ENCODE data around the gene GPR137B. TPM values are rescaled to one million over a fixed set of nuclear protein-coding genes. Genes with fewer than 3 reads are reported as not detected.
"Not testable (repeated sequence)": the region's sequence is repeated elsewhere in the genome, so short reads cannot be mapped to it uniquely, and the experiment has no call there.

The GPR137B gene
- total RNA-seq, 1 experiment from 2014 or later, result 11.1 TPM

DNA sequence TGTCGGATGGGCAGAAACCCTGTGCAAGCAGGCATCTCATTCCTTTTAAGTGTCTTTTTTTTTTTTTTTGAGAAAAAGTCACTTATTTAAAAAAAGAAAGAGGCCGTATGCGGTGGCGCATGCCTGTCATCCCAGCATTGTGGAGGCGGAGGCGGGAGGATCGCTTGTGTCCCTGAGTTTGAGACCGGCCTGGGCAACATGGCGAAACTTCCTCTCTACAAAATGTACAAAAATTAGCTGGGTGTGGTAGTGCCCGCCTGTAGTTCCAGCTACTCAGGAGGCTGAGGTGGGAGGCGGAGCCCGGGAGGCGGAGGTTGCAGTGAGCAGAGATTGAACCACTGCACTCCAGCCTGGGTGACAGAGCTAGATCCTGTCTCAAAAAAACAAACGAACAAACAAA is 1.7 kb downstream of the GPR137B start:
- DNase-seq (ENCODE audit: low read depth), result no peak

DNA sequence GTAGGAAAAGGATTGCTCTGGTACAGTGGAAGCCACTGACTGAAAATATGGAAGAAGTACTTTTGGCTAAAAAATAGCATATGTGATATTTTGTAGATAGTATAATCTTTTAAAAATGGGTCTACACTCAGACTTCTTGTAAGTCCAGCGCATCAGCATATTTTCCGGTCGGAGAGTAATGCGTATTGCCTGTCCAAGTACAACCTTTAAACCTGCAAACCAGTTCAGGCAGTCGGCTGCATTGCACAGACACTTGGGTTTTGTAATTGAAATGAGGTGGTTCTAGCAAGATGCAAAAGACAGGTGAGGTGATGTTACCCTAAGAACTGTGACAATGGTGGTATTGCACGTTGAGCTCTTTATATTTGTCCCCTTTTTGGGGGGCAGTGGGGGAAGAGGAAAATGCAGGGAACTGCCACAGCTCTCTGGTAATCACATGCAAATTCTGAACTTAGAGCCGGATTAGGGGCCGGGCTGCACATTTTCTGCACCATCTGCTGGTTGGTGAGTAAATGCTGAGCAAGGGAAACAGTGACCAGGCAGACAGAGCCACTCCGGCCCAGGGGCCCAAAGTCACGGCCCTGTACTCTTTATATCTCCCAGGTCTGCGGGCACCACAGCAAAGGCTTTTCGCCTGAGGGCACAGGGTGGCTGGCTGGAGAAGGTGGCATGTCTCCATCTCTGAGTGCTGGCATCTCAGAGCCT is 2.3 kb downstream of the GPR137B start:
- no peak for DNase-seq (ENCODE audit: low read depth)

- DNase-seq (ENCODE audit: low read depth), result no peak
Observed at GRCh38 chr1:236147068-236147467, 4.7 kb downstream of the GPR137B start.

GRCh38 chr1:236147521-236148469 is 5.5 kb downstream of the GPR137B start:
- no peak for DNase-seq (ENCODE audit: low read depth)

DNA sequence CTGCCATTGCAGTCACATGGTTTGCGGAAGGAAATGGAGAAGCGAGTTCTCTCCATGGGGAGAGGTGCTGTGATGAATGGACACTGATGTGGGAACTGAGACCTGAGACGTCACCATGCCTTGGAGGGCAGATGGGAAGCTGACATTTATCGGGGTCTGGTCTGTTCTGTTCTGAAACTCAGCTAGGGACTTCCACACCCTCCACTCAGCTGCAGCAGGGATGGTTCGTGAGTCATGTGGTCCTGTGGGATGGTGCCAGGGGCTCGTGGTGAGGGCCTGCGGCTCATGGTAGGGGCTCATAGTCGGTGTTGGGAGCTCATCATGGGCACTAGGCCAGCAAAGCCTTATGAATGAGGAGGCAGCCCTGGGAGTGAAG is 6.1 kb downstream of the GPR137B start:
- DNase-seq (ENCODE audit: low read depth), result no peak

GRCh38 chr1:236149003-236149595 is 6.8 kb downstream of the GPR137B start:
- DNase-seq (ENCODE audit: low read depth), result no peak

GRCh38 chr1:236149696-236150228 is 7.4 kb downstream of the GPR137B start:
- no peak for DNase-seq (ENCODE audit: low read depth)

- DNase-seq (ENCODE audit: low read depth), result no peak
Observed at GRCh38 chr1:236150311-236150955, 8.1 kb downstream of the GPR137B start.

GRCh38 chr1:236150986-236151385 is 8.6 kb downstream of the GPR137B start:
- DNase-seq (ENCODE audit: low read depth), result no peak

GRCh38 chr1:236151739-236152424 is 9.5 kb downstream of the GPR137B start:
- DNase-seq (ENCODE audit: low read depth), result no peak

DNA sequence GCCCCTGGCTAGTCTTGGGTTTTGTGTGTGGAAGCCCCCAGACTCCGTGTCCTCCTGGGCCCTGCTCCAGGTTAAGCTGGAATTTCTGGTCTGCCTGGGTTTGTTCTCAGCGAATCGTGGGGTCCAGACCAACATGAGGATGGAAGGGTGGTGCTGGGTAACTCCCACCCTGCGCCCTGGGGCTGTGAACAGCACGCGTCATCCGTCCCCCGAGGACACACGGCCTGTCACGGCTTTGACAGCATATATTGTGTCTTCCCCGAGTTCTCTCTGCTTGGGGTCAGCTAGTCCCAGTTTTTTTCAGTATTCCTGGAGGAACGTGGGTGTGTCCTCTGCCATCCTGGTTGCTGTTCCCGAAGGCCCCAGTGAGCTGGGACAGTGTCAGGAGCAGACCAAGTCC is 11.8 kb downstream of the GPR137B start:
- DNase-seq (ENCODE audit: low read depth), result no peak

DNA sequence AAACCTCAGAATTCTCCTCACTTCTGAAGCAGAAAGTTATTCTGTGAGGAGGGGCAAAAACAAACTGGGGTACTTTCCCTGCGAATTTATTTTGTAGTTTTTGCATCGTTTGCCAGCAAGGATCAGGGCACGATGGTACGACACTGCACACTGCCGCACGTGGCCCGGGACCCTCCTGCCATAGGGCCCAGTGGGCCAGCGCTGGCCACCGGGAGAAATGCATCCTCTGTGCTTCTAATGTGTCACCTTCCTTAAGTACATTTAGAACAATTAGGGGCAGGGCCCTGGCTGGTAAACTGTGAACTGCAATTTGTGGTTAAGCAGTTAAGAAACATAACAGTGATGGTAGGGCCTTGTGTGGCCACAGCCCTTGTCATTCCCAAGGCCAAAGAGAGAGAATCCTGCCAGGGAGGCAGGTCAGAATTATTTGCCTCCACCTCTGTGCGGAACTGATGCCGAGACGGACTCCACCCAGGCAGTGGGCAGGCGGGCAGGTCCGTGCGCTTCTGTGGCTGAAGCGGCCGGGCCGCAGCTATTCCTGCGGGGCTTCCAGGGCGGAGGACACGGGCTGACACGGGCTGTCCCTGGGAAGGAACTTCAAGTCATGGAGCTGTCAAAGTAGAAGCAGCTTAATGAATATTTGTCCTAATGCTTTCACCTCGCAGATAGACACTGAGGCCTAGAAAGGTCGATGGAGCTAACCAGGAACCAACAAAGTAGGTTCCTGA is 12.5 kb downstream of the GPR137B start:
- DNase-seq (ENCODE audit: low read depth), result no peak

- no peak for DNase-seq (ENCODE audit: low read depth)
Observed at GRCh38 chr1:236155399-236155767, 13.0 kb downstream of the GPR137B start.

DNA sequence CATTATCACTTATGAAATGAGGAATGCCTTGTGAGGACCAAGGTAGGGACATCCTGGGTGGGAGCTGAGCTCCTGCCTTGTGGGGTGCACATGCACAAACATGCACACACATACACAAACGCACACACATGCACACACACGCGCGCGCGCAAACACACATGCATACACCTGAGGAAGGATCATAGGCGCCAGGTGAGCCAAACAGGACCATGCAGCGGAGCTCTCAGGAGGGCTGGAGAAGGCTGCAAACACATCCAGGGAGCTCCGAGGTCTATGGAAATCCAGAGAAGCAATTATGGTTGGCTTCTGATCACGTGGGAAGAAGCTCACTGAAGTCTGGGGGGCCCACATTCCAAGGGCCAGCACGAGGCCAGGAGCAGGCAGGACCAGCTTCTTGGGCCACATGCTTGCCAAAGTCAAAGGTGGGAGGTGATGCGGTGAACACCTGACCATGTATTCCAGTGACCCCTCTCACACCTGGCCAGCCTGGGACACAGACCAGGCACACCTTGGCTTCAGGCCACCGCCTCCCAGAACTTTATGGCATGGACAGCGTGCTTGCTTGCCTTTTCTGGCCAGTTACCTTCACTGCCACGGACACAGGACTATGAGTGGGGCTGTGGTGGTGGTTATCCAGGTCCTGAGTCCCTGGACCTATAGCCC is 13.6 kb downstream of the GPR137B start:
- DNase-seq (ENCODE audit: low read depth), result no peak

- DNase-seq (ENCODE audit: low read depth), result no peak
Observed at GRCh38 chr1:236156512-236157208, 14.3 kb downstream of the GPR137B start.

- DNase-seq (ENCODE audit: low read depth), result not testable (repeated sequence)
Observed at GRCh38 chr1:236158072-236158471, 15.7 kb downstream of the GPR137B start.

DNA sequence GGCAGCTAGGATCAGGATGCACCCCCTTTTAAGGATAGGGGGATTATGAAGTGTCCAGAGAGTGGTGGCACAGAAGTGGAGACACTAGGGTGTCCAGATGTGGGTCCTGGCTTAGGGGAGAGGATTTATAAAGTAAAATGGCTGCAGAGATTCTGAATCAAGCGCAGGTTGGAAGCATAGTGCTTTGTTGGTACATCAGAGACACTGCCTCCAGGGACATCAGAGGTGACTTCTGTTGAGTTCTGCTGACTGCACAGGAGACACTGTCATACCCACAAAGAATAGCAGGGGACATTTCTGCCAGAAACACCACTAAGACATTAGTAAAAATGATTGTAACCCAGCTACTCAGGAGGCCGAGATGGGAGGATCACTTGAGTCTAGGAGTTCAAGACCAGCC is 16.4 kb downstream of the GPR137B start:
- DNase-seq (ENCODE audit: low read depth), result no peak

DNA sequence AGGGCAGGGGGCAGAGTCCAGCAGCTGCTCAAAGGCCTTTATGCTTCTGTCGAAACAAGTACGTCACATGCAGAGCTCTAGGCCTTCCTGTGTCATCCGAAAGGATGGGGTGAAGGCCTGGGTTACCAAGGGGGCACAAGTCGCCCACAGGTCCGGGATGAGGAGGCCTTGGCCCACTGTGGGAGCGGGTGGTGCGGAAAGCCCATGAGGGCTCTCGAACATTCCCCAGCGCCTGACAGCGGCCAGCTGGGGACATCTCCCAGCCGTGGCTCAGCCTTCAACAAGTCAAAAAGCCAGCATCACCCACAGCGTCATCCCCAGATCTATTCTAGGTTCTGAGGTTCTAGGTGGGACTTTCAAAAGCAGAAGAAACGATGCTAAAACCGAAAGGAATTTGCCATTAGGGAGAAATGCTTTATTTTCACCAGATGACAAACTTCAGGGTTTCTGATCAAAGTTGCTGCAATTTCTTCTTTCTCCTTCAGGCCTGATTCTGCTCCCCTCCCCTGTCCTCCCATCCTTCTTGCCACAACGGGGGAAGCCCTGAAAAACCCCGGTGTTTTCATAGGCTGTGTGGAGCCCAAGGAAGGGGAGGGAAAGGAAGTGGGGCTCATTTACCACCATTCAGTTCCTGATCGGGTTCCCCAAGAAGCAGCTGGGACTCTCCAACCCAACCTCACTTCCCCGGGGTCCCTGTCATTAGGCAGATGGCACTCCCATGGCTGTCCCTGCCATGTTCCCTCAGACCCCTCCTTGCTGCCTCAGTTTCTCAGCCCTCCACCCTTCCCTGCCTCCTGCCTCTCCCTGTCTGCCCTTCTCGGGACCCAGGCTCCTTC is 17.6 kb downstream of the GPR137B start:
- no peak for DNase-seq (ENCODE audit: low read depth)
